K562 (cell line): ENCODE measurements around the gene SEMA5A. TPM values are rescaled to one million over a fixed set of nuclear protein-coding genes. Genes with fewer than 3 reads are reported as not detected.

Experiments used
- BCLAF1 ChIP-seq, 2 experiments: fragments of 450-650 bp in 1 of 2; IDR thresholded peaks; 2 replicates each; pipeline ENCODE4 v1.6.1; 2011 to 2017; ENCODE audit warnings: low read depth in 2 of 2, antibody characterized with exemption in 1 of 2, borderline replicate concordance in 1 of 2, low read length in 1 of 2, mild to moderate bottlenecking in 1 of 2, mixed read lengths in 1 of 2; ENCODE audit not compliant: control insufficient read depth in 1 of 2
- CUX1 ChIP-seq: fragments of 200-800 bp; sonication (Bioruptor generic); IDR thresholded peaks from 2 replicates; pipeline ENCODE4 v1.6.1; 2016; ENCODE audit warnings: missing genetic modification characterization, missing compliant biosample characterization
- PCBP2 ChIP-seq: fragments of 200-400 bp; formaldehyde crosslinking; IDR thresholded peaks from 2 replicates; pipeline ENCODE4 v1.6.1; 2018; ENCODE audit warnings: low read length, low read depth, mild to moderate bottlenecking, moderate library complexity; ENCODE audit not compliant: poor library complexity, severe bottlenecking
- SNRNP70 ChIP-seq: fragments of 200-400 bp; formaldehyde crosslinking; optimal IDR thresholded peaks from 2 replicates; pipeline ENCODE3; 2017; ENCODE audit warnings: low read depth, low read length
- SRSF3 ChIP-seq: fragments of 200-400 bp; formaldehyde crosslinking; IDR thresholded peaks from 2 replicates; pipeline ENCODE4 v1.6.1; 2016; ENCODE audit warnings: mild to moderate bottlenecking, low read length, moderate library complexity; ENCODE audit not compliant: insufficient read depth
- ZNF609 ChIP-seq: sonication (generic); formaldehyde crosslinking; IDR thresholded peaks from 2 replicates; pipeline ENCODE4 v1.8.1; 2023; ENCODE audit warnings: missing genetic modification reagents, mild to moderate bottlenecking, borderline replicate concordance
- polyA plus RNA-seq, 8 experiments: library from polyadenylated mRNA; depleted of rRNA in 4 of 8; stranded (reverse) in 5 of 8; unstranded in 3 of 8; fragments of >200 nt; fragmentation: Nextera tagmentation in 2 of 8; fragmentation: Illumina TruSeq in 1 of 8; extraction: Ambion mirVana in 2 of 8; extraction: Trizol in 1 of 8; gene quantifications; 2 replicates each; pipeline versions ENCODE4 v1.2.1 to v1.2.3, GENCODE V29; 2011 to 2014; ENCODE audit warnings: inconsistent platforms in 1 of 8, missing spikeins in 1 of 8
- total RNA-seq, 7 experiments: library from RNA; depleted of rRNA in 6 of 7; stranded (reverse); fragments of >200 nt in 6 of 7; fragmentation: Illumina TruSeq in 2 of 7; extraction: Trizol in 2 of 7; gene quantifications; 2 replicates each; pipeline versions ENCODE4 v1.2.1 to v1.2.3, GENCODE V29; 2011 to 2021; ENCODE audit warnings: low replicate concordance in 1 of 7

Gene SEMA5A
- total and polyA plus RNA-seq, 9 of the 15 experiments (the other 6 are each of a cell fraction or from before 2014, with no cell fraction given): 0.02 TPM; not detected in 8

GRCh38 chr5:9380109-9380508 lies 165.8 kb downstream of the SEMA5A start (continued):
- TF ChIP-seq ZNF609 (CRISPR knock-in tag) (no peak), SRSF3 (no peak), PCBP2 (no peak), CUX1 (CRISPR knock-in tag) (no peak), BCLAF1 (IDR thresholded peaks at IDR 0.05; ENCODE audit: borderline replicate concordance in 1 of 2, control insufficient read depth in 1 of 2, low read depth in 2 of 2, low read length in 1 of 2) (no peak), SNRNP70 (no peak)
